Esophagus muscularis mucosa (tissue), 4 donors: ENCODE measurements around the gene BRSK1. TPM values are rescaled to one million over a fixed set of nuclear protein-coding genes. Genes with fewer than 3 reads are reported as not detected.

Experiments
- DNase-seq: peaks from one replicate; pipeline ENCODE4 v3.0.0-alpha.2; 2017; ENCODE audit errors: extremely low spot score
- H3K27ac ChIP-seq, 4 donors: fragments of 200-600 bp; sonication (generic); replicated peaks in 1 of 4; 1 replicate in 3 of 4; 2 replicates in 1 of 4; pipeline ENCODE4 v1.5.1; 2016 to 2019; ENCODE audit warnings: mild to moderate bottlenecking in 1 of 4
- H3K27me3 ChIP-seq, 4 donors: fragments of 200-600 bp; sonication (generic); one replicate each; pipeline versions ENCODE4 v1.5.1 to v1.6.0; 2016 to 2019
- H3K36me3 ChIP-seq, 4 donors: fragments of 200-600 bp; sonication (generic); one replicate each; pipeline ENCODE4 v1.5.1; 2016 to 2019
- H3K4me1 ChIP-seq, 4 donors: fragments of 200-600 bp; sonication (generic); one replicate each; pipeline ENCODE4 v1.5.1; 2016 to 2019
- H3K4me3 ChIP-seq, 4 donors: fragments of 200-600 bp; sonication (generic); 1 replicate in 2 of 4; 2 replicates in 2 of 4; pipeline ENCODE4 v1.5.1; 2016 to 2019; ENCODE audit warnings: mild to moderate bottlenecking in 4 of 4, moderate library complexity in 1 of 4
- H3K9me3 ChIP-seq, 4 donors: fragments of 200-600 bp; sonication (generic); 1 replicate in 3 of 4; 2 replicates in 1 of 4; pipeline ENCODE4 v1.5.1; 2016 to 2019
- EP300 ChIP-seq: sonication (generic); formaldehyde crosslinking; IDR thresholded peaks from one replicate; pipeline ENCODE4 v1.6.1; 2017; ENCODE audit warnings: antibody characterized with exemption
- POLR2A ChIP-seq: fragments of 450-650 bp; IDR thresholded peaks from one replicate; pipeline ENCODE4 v1.6.1; 2017; ENCODE audit warnings: antibody characterized with exemption, moderate library complexity, mild to moderate bottlenecking, low read depth
- POLR2AphosphoS5 ChIP-seq, 2 donors: sonication (generic); formaldehyde crosslinking; IDR thresholded peaks; one replicate each; pipeline ENCODE4 v1.6.1; 2017; ENCODE audit warnings: antibody characterized with exemption in 2 of 2
- WGBS: methylation state at CpG from one replicate; pipeline ENCODE4 v1.1.5; 2018; 5-methylcytosine and 5-hydroxymethylcytosine counted together
- intact Hi-C: fragments of 100-400 bp; cut with DNase I; formaldehyde crosslinking; loops from one replicate; pipeline ENCODE4 v1.15.1; 2023
- total RNA-seq, 4 donors: library from RNA; depleted of rRNA; stranded (reverse); fragments of >200 nt; gene quantifications; one replicate each; pipeline versions ENCODE4 v1.1.0 to v1.2.1, GENCODE V29; 2016
- TF ChIP-seq, protein P1 (sequence below), 3 experiments: fragments of 200-600 bp in 2 of 3; fragments of 450-650 bp in 1 of 3; sonication (generic) in 2 of 3; IDR thresholded peaks; one replicate each; pipeline ENCODE4 v1.5.1; 2017 to 2019; ENCODE audit warnings: antibody characterized with exemption in 3 of 3, mild to moderate bottlenecking in 2 of 3, moderate library complexity in 1 of 3

The BRSK1 gene
- total RNA-seq, 4 donors from 2014 or later = 3.3 to 16.9 (median 6.7) TPM

DNA sequence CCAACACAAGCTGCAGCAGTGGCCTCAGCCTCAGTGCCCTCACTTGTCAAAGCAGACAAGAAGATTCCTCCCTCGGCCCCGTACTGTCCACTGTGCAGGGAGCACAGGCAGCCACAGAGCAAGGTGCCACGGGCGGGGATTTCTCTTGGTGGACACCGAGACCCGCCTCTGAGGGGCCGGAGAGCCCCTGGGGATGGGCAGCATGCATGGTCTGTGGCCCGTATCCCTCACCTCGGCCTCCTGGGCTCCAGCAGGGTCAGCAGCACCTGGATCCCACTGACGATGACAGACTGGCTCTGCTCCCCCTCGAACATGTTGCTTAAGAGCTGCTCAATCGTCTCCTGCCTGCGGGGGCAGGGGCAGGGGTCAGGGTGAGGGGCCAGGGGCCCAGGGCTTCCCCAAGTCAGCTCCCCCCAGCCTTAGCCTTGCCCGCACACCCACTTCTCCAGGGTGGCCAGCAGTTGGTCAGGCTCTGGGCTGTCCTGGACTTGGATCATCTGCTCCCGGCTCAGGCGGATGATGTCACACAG lies 41.8 kb upstream of the BRSK1 start:
- WGBS = no CpG with 5 or more reads among the region's 16 CpGs
- Histone ChIP-seq H3K36me3 (peaks cover 80 to 100% (median 100%) of the 10 kb centered on the region in 4 donors), H3K4me1 (peaks cover under 1 to 5% (median 2%) of the 10 kb centered on the region in 4 donors), H3K9me3 (no peaks in the 10 kb centered on the region), H3K27me3 (no peaks in the 10 kb centered on the region), H3K27ac (no peak overlapping the region), H3K4me3 (no peak overlapping the region)
- TF ChIP-seq EP300 (no peak), POLR2AphosphoS5 (IDR thresholded peaks at IDR 0.05) (no peak), POLR2A (no peak)
- TF ChIP-seq, protein P1, sequence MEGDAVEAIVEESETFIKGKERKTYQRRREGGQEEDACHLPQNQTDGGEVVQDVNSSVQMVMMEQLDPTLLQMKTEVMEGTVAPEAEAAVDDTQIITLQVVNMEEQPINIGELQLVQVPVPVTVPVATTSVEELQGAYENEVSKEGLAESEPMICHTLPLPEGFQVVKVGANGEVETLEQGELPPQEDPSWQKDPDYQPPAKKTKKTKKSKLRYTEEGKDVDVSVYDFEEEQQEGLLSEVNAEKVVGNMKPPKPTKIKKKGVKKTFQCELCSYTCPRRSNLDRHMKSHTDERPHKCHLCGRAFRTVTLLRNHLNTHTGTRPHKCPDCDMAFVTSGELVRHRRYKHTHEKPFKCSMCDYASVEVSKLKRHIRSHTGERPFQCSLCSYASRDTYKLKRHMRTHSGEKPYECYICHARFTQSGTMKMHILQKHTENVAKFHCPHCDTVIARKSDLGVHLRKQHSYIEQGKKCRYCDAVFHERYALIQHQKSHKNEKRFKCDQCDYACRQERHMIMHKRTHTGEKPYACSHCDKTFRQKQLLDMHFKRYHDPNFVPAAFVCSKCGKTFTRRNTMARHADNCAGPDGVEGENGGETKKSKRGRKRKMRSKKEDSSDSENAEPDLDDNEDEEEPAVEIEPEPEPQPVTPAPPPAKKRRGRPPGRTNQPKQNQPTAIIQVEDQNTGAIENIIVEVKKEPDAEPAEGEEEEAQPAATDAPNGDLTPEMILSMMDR (IDR thresholded peaks at IDR 0.05) = no peak
- intact Hi-C loops = no loop called here
- no peak for DNase-seq

DNA sequence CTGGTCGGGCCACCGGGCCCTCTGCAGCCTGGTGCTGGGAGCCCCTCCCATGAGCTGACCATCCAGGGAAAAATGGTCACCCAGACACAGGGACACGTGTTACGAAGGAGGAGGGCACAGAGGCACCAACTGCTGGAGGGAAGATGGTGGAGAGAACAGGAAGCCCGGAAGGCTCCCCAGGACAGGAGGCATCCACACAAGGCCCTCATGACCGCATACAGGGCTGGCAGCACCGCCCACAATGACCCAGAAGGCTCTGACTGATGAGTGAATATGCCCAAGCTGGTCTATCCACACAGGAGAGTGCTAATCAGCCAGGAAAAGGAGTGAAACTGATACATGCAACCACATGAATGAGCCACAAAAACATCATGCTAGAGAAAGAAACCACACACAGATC lies 41.3 kb upstream of the BRSK1 start:
- no peak overlapping the region for H3K4me3 ChIP-seq
- H3K27me3 ChIP-seq = no peaks in the 10 kb centered on the region
- peaks cover 75 to 99% (median 96%) of the 10 kb centered on the region in 4 donors for H3K36me3 ChIP-seq
- no peak overlapping the region for H3K27ac ChIP-seq
- H3K9me3 ChIP-seq = no peaks in the 10 kb centered on the region
- TF ChIP-seq, protein P1 (IDR thresholded peaks at IDR 0.05) = no peak
- TF ChIP-seq POLR2AphosphoS5 (IDR thresholded peaks at IDR 0.05) = no peak
- no peak for TF ChIP-seq POLR2A
- TF ChIP-seq EP300 = no peak
- DNase-seq = no peak
- 87% methylated on average over 7 of the region's 7 CpGs for WGBS
- H3K4me1 ChIP-seq = peaks cover 6 to 10% (median 8%) of the 10 kb centered on the region in 4 donors
- intact Hi-C loops = no loop called here

DNA sequence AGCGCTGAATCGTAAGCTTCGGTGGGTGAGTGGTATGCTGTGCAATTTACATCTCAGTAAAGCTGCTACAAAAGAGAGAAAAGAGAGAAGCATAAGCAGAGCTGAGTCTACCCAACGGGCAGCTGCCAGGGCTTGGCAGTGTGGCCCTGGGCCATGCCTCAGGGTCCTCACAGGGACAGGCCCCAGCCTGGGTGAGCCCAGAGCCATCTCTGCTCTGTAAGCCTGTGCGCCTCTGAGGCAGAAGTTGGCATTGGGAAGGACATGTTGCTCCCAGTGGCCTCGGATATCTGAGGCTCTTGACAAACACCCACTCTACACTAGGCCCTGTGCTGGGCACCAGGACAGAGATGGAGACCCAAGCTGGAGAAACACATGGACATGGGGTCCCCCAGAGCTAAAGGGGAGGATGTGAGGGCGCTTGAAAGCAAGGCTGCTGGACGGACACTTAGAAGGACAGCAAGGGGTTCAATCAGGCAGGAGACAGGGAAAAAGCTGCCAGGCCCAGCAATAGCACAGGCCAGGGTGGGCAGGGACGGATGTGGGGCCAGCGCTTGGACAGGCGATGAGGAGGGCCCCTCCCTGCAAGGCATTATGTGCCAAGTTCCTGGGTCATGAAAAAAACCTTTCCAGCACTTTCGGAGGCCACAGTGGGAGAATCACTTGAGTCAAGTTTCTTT lies 39.7 kb upstream of the BRSK1 start:
- Histone ChIP-seq H3K9me3 (no peaks in the 10 kb centered on the region), H3K36me3 (peaks cover 59 to 82% (median 80%) of the 10 kb centered on the region in 4 donors), H3K4me3 (no peak overlapping the region), H3K27ac (no peak overlapping the region), H3K4me1 (peaks cover 22 to 26% (median 24%) of the 10 kb centered on the region in 4 donors), H3K27me3 (no peaks in the 10 kb centered on the region)
- no peak for TF ChIP-seq POLR2AphosphoS5 (IDR thresholded peaks at IDR 0.05)
- intact Hi-C loops = no loop called here
- DNase-seq = no peak
- 86% methylated on average over 12 of the region's 12 CpGs for WGBS

DNA sequence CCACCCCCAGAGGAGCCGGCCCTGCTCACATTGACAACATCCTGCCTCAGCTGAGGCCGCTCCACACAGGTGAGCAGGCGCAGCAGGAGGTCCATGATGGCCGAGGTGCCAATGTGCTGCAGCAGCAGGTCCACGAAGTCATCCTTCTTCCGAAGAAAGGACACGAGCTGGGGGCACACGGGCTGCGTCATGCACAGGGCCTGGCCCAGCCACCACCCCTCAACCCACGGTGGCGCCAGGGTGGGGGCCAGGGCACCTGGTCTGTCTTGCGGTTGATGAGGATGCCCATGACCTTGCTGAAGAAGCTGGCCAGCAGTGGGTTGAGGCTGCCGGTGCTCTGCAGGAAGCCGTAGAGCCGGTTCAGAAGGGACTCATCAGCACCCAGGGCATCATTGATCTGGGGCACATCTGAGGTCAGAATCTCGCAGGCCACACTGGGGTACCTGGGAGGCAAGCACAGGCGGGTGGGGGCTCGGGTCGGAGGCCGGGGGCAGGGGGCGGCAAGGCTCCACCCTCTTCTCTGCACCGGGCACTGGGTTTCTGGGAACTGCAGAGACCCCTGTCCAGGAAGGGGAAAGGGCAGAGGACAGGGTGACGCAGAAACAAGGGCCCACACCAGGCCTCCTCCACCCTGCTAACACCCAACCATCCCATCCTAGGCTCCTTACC lies 38.4 kb upstream of the BRSK1 start:
- no peak overlapping the region for H3K27ac ChIP-seq
- DNase-seq = no peak
- 94% methylated on average over 10 of the region's 23 CpGs for WGBS
- no peak overlapping the region for H3K4me3 ChIP-seq
- H3K9me3 ChIP-seq = no peaks in the 10 kb centered on the region
- intact Hi-C loops = no loop called here
- peaks cover 23 to 37% (median 34%) of the 10 kb centered on the region in 4 donors for H3K4me1 ChIP-seq
- peaks cover 47 to 78% (median 71%) of the 10 kb centered on the region in 4 donors for H3K36me3 ChIP-seq
- TF ChIP-seq EP300 (no peak), POLR2AphosphoS5 (IDR thresholded peaks at IDR 0.05) (no peak), POLR2A (no peak)
- TF ChIP-seq, protein P1 (IDR thresholded peaks at IDR 0.05) = no peak
- no peaks in the 10 kb centered on the region for H3K27me3 ChIP-seq
